Limb (tissue), 2 donors: ENCODE results near the gene PMF1.

Source experiments
- DNase-seq, 2 donors: peaks; one replicate each; pipeline ENCODE4 v3.0.0-alpha.2; 2016; ENCODE audit errors: extremely low spot score in 2 of 2

The PMF1 gene

DNA sequence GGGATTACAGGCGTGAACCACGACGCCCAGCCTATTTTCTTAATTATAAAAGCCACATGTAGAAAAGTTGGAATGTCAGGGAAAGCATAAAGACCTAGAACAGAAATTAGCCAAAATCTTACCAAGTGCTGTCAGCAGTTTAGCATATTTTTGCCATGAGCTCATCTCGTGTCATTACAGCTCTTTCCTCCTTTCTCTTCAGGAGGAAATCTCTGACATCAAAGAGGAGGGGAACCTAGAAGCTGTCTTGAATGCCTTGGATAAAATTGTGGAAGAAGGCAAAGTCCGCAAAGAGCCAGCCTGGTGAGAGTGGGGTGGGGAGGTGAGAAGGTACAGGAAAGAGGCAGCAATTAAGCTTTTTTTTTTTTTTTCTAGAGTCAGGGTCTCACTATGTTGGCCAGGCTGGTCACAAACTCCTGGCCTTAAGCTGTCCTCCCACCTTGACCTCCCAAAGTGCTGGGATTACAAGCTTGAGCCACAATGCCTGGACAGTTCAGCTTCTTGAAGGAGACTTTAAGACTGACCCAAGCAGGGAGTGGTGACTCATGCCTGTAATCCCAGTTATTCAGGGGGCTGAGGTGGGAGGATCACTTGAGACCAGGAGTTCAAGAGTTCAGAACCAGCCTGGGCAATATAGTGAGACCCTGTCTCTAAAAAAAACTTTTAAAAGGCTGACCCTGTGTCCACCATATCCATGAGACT is 20.8 kb downstream of the PMF1 start:
- no peak for DNase-seq

DNA sequence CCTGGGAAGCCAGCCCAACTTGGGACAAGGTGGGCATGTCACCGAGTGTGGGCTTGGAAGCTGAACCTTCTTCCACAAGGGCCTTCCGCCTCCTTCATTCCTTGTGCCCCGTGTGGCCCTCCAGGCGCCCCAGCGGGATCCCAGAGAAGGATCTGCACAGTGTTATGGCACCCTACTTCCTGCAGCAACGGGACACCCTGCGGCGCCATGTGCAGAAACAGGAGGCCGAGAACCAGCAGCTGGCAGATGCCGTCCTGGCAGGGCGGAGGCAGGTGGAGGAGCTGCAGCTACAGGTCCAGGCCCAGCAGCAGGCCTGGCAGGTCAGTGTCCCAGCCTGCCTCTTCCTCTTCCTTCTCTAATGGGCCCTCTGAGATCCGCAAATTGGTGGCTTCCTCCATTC is 23.4 kb downstream of the PMF1 start:
- DNase-seq, result no peak

DNA sequence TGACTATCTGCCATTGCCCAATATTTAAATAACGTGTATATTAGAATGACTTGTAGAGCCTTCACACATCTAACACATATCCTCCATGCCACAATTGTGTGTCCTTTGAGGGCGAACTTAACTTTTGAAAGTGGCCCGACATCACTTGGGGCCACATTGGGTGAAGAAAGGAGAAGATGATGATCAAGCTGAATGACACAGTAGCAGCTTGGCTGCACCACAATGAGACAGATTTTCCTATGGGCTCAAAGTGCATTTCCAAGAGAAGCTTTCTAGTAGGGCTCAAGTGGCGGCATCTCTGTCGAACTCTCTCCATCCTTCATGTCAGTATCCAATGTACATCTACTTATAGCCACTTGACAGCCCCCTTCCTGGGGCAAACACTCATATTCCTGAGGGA is 25.4 kb downstream of the PMF1 start:
- no peak for DNase-seq

DNA sequence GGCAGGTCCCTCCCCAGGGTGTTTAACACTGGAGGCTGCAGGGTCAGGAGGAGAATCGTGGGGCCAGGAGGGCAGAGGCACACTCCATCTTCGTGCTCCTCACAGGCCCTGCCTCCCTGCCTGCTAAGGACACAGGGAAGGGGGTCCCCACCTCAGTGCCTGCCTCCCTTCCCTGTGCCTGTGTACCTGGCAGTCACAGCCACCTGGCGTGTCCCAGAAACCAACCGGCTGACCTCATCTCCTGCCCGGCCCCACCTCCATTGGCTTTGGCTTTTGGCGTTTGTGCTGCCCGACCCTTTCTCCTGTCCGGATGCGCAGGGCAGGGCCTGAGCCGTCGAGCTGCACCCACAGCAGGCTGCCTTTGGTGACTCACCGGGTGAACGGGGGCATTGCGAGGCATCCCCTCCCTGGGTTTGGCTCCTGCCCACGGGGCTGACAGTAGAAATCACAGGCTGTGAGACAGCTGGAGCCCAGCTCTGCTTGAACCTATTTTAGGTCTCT is 28.6 kb downstream of the PMF1 start:
- DNase-seq, result no peak

DNA sequence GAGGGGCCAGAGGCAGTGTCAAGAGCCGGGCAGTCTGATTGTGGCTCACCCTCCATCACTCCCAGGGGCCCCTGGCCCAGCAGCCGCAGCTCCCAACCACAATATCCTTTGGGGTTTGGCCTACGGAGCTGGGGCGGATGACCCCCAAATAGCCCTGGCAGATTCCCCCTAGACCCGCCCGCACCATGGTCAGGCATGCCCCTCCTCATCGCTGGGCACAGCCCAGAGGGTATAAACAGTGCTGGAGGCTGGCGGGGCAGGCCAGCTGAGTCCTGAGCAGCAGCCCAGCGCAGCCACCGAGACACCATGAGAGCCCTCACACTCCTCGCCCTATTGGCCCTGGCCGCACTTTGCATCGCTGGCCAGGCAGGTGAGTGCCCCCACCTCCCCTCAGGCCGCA is 29.1 kb downstream of the PMF1 start, which contains the start of gene BGLAP:
BGLAP (plus strand) TSS at position 259 of the 400 bp plus-strand sequence; CDS start at position 307, 48 bp downstream.
- DNase-seq, result no peak

DNA sequence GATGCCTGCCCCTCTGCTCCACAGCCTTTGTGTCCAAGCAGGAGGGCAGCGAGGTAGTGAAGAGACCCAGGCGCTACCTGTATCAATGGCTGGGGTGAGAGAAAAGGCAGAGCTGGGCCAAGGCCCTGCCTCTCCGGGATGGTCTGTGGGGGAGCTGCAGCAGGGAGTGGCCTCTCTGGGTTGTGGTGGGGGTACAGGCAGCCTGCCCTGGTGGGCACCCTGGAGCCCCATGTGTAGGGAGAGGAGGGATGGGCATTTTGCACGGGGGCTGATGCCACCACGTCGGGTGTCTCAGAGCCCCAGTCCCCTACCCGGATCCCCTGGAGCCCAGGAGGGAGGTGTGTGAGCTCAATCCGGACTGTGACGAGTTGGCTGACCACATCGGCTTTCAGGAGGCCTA is 29.9 kb downstream of the PMF1 start:
- DNase-seq, result no peak

DNA sequence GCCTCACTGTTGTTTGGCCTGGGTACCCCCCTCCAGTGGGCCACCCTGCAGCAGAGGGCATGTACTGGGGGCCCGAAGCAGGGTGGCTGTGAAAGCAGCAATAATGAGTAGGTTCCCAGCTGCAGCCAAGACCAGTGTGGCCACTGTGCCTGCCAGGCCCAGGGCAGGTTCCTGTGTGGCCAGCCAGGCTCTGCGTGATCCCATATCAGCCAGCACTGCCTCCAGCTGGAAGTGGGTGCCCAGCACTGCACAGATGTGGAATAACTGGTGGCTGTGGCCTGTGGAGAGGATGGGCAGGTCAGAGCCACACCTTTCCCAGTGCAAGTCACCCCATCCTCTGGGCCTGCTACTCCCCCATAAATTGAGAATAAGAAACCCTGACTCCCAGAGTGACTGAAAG is 31.3 kb downstream of the PMF1 start:
- no peak for DNase-seq

DNA sequence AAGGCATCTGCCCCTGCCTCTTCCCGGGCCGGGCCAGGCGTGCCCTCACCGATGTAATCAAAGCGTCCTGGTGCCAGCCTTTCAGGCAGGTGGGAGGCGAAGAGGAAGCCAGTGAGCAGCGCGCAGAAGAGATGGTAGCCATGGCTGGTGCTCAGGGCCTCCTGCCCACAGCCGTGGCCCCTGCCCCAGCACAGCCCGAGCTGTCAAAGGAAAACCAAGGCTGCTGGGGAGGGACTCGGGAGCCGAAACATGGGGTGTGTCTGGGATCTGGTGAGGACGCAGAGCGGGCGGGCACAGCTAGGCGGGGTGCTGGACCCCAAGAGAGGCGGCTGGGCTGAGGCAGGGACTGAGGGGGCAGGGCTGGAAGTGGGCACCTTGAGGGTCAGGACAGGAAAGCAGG is 31.9 kb downstream of the PMF1 start:
- no peak for DNase-seq

DNA sequence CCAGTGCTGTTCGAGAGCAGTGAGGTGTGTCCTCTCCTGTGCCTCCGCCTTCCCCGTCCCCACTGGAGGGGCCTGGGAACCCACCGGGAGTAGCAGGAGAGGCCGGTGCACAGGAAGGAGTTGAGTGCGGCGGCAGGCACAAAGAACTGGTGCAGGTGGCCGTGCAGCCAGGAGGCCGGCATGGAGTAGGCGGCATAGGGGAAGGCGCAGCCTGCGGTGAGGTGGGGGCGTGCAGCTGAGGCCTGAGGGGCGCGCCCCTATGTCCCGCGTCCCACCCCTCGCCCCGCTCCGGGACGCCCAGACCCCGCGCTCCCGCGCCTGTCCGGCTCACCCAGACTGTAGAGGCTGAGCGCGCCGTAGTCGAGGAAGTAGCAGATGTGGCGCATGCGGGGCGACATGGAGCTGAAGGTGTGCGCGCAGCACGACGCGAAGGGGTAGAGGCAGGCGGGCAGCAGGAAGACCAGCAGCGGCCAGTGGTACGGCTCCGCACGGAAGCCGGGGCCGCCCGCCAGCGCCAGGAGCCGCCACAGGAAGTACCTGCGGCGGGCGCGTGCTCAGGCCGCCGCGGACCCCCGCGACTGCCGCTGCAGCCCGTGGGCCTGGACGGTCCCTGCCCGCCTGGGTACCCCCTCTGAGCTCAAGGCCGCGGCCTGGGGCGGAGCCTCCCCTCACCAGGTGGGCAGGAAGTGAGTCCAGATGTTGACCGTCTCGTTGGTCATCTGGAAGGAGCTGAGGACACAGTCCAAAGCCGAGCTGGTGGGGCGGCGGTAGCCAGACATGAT is 32.8 kb downstream of the PMF1 start:
- DNase-seq, result peak in 1 of 2 donors; percentile 53

DNA sequence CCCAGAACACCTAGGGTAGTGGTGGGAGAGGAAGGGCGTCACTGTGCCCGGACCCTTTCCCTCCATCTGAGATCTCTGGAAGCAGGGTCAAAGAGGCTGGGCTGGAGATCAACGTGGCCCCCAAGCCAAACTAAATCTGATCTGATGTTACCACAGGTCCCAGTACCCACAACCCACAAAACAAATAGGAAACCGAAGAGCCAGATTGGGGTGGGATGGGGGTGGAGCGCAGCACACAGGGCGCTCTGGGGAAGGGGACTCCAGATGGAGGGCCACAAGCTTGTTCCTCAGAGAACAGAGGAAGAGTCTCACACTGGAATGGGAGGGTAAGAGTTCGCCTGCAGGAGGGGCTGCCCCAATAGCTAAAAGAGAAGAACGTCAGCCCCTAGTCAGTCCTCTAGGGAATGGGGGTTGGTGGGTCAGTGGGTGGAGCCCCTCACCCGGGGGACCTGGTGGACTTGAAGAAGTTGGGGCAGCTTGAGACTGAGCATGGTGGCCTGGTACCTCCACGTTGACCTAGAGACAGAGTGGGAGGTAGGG is 33.5 kb downstream of the PMF1 start:
- DNase-seq, result no peak

DNA sequence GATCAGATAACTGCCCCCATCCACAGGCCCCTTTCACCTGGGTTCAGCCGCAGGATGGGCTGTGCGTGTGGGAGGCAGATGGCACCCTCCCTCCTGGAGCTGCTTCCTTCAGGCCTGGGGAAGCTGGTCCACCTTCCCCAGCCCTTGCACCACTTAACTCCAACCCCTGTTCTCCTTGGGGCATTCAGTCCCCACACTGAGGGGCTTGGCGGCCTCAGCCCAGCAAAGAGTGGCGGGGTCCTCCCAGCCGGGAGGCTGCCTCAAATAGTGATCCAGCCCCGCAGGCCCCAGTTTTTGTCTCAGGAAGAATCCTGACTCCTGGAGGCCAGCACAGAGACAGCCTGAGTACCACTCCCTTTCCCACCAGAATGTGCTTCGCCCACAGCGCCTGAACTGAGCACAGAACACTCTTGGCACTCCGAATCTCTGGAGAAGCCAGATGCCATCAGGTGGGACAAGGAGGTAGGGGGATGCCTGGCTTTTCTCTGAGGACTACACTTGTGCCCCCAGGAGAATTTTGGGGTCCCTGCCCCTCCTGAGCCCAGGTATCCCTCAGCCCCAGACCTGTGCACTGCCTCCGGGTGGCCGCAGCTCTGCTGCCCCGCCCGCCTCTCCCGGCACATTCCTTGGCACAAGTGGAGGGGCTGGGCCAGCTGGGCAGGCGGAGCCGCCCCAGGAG is 34.1 kb downstream of the PMF1 start:
- DNase-seq, result no peak

DNA sequence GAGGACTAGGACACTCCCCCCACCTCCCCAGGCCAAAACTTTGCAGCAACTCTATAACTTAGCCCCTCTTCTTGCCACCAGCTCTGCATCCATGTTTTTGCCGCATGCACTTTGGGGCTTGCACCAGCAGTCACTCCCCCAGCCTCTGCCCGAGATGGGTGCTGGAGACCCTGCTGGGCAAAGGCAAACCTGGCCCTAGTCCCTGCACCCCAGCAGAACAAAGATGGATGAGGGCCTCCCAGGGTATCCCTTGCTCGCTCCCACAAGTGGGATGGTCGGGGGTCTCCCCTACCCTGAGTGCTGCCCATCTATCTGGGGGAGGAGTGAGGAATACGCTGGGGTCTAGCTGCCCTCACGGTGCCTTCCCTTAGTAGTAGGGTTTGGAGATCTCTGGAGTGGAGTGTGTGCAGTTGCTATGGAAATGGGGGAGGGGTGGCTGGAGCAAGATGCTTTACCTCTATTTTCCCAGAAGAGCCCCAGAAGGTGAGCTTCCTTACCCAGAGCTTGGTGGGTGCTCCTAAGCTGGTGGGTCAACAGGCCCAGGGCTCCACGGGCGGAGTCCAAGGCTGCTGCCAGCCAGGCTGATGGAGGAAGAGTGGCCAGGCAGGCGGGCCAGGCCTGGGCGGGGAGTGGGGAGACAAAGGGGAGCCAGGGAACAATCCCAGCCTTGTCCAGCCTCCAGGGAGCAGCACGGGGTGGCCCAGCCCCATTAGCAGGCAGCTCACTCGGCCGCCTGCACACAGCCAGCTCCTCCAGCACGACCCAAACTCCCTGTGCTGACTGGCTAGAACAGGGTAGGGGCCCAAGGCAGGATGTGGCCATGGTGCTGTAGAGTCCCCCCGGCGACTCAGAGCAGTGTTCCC is 34.9 kb downstream of the PMF1 start, which contains the start of gene PAQR6:
PAQR6 (minus strand) TSS at position 597 of the 863 bp plus-strand sequence. CDS start 1,325 bp downstream, outside the sequence.
- DNase-seq, result peak in 1 of 2 donors; percentile 66

DNA sequence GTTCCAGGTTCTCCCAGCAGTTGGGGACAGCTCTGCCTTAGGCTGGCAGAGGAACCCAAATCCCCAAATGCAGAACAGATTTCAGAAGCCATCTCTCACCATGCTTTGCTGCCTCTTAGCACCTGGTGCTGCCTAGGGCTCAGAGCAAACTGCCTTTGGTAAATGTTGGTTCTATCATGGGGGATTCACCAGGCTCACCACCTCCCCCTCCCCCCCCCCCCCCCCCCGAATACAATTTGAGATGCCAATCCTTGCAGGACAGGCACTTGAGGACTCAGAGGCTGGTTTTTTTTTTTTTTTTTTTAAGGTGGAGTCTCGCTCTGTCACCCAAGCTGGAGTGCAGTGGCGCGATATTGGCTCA is 35.5 kb downstream of the PMF1 start:
- DNase-seq, result no peak

DNA sequence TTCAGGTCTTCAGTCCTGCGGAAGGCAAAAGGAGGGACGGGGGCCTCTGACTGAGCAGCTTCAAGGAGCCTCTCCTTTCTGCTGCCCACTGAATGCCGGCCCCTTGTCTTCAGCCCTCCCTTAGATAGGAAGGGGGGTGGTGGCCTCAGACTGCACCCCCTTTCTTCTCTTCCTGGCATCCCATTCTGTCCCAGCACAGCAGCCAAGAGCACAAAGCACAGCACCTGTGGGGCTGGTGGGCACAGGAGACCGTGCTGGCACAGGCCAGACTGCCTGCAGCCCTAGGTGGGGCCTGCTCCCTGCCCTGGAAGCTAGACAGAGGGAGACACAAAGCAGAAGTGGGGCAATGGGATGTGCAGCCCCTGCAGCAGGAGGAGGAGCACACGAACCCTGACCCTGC is 36.8 kb downstream of the PMF1 start:
- DNase-seq, result no peak

DNA sequence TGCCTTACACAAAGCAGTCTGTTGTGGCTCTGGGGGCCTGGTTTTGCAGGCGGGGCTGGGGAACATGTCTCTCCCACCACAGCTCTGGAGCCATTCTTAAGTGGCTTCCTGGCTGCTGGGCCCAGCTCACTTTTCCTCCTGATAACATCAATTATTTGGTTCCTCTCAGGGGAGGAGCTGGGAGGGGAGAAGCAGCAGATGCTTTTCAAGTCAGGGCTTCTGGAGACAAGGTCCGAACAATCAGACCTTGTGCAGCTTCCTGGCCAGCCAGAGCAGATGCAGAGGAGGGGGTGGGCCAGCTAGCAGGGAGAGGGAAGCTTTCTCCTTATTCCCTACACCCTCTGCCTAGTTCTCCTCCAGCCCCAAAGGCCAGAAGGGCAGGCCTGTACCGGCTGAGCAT is 38.7 kb downstream of the PMF1 start:
- no peak for DNase-seq

DNA sequence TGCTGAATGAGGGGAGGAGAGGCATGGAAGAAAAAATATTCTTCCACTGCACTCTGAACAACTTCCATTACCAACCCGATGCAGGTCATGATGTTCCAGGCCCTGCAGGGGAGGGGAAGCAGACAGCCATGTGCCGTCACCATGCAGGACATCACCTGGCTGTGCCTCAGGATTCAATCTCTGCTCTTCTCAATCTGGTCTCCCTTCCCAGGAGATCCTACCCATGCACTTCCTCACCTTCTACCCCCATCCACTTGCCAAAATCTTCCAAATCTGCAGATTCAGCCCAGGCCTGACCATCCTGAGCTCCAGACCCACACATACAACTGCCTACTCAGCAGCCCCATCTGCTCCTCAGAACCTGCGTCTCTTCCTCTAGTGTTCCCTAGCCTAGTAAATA is 40.8 kb downstream of the PMF1 start:
- DNase-seq, result no peak

DNA sequence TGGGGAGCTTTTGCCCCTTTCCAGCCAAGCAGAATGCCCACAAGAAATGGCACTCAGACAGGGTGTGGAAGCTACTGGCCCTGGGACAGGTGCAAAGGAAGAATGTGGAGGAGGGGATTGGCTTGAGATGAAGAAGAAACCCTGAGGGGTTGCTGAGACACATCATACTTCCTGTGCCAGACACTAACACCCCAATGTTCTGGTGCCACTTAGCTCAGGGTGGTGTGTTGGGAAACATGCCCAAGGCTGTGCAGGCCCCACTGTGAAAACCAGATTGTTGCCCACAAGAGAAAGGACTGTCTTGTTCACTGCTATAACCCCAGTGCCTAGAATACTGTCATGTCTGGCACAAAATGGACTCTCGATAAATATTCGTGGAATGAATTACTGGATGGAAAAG is 44.9 kb downstream of the PMF1 start:
- DNase-seq, result no peak

DNA sequence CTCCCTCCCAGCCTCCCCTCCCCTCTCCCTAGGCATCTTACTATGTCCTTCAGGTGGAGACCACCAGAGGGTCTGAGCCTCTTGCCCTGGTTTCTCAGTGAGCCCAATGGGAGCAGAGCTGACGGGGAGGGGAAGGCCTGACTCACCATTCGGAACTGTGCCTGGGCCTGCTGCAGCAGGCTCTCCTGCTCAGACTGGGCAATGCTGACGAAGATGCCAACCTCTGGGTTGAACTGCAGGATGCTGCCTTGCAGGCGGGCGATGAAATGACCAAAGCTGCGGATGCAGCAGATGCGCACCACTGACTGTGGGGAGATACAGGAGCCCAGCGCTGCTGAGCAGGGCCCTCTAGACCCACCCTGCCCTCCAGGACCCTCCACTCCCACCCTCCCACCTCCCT is 46.1 kb downstream of the PMF1 start:
- no peak for DNase-seq

DNA sequence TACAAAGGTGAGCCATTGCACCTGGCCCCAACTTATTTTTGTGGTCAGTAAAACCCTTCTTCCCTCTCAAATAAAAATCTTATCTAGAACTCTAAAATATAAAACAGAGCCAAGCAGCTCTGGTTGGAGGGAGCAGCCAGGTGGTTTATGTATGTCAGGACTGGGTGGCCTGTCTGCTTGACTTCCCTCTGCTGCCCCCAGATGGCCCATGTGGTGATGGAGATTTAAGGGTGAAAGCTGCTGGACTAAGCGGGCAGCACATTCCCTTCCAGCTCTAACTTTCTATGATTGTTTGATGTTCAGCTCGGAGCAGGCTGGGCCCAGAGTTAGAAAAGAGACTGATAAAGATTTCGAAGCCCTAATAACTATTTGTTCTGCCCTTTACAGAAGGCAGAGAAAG is 47.0 kb downstream of the PMF1 start:
- no peak for DNase-seq

DNA sequence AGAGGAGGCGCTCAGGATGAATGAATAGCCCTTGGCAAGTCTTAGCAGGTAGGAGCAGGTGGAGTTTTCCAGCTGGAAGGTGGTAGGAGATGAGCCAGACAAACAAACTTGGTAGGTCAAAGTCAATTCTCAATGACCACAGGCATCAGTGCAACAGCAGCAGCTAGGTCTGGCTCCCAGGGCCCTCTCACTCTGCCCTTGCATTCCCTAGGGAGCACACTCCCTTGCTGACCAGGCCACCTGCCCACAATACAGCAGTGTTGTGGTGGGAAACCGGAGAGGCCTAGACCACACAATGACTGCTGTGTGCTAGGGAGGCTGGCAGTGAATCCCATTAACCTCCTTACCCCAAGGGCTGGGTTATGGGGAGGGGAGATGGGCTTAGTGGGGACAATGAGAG is 48.1 kb downstream of the PMF1 start:
- no peak for DNase-seq
